Measurements from ENCODE around the gene NAT16. TPM values are rescaled to one million over a fixed set of nuclear protein-coding genes. Genes with fewer than 3 reads are reported as not detected.

NAT16 gene
- total and polyA plus RNA-seq, 2 of the 13 experiments (the other 11 are each of a cell fraction or from before 2014, with no cell fraction given), result 0.04 TPM; not detected in 1

GRCh38 chr7:101121991-101122932 lies 57.8 kb downstream of the NAT16 start (continued):
- no peak for TF ChIP-seq TIGD3 (CRISPR knock-in tag; IDR thresholded peaks at IDR 0.05; ENCODE audit: borderline replicate concordance)
- TF ChIP-seq ZNF709 (CRISPR knock-in tag; IDR thresholded peaks at IDR 0.05), result no peak
- no peak for TF ChIP-seq ZNF883 (CRISPR knock-in tag; IDR thresholded peaks at IDR 0.05; ENCODE audit: not compliant biosample characterization)
- TF ChIP-seq GTF3A (CRISPR knock-in tag; conservative IDR thresholded peaks at IDR 0.05), result no peak
- no peak; the same call in 1 of the 2 replicates for TF ChIP-seq SSRP1 (CRISPR knock-in tag; IDR thresholded peaks at IDR 0.05)
- no peak for TF ChIP-seq ZNF512 (CRISPR knock-in tag; IDR thresholded peaks at IDR 0.05)
- no peak for TF ChIP-seq KAT7 (CRISPR knock-in tag; IDR thresholded peaks at IDR 0.05; ENCODE audit: borderline replicate concordance)
- TF ChIP-seq ZNF276 (CRISPR knock-in tag; IDR thresholded peaks at IDR 0.05; ENCODE audit: low read depth), result no peak
- TF ChIP-seq CEBPZ (IDR thresholded peaks at IDR 0.05; ENCODE audit: low read length), result no peak
- peak; percentile 12; the same call in 1 of the 2 replicates for TF ChIP-seq RAD21 (CRISPR knock-in tag; IDR thresholded peaks at IDR 0.05)
- no peak for TF ChIP-seq EED (CRISPR knock-in tag; IDR thresholded peaks at IDR 0.05)
- peak; percentile 46 for TF ChIP-seq ZFP91 (CRISPR knock-in tag; IDR thresholded peaks at IDR 0.05; ENCODE audit: borderline replicate concordance)
- TF ChIP-seq ZNF432 (CRISPR knock-in tag; IDR thresholded peaks at IDR 0.05; ENCODE audit: borderline replicate concordance), result no peak
- TF ChIP-seq HES4 (CRISPR knock-in tag; IDR thresholded peaks at IDR 0.05; ENCODE audit: borderline replicate concordance), result no peak
- TF ChIP-seq ZNF678 (CRISPR knock-in tag; IDR thresholded peaks at IDR 0.05), result no peak
